GM12878 (cell line): Measurements from ENCODE around the gene SPACA5.
"Not testable (repeated sequence)": the region's sequence is repeated elsewhere in the genome, so short reads cannot be mapped to it uniquely, and the experiment has no call there.

Experiments used
- ATF3 ChIP-seq: IDR thresholded peaks from 2 replicates; pipeline ENCODE4 v1.6.1; 2011; ENCODE audit warnings: low read depth, mild to moderate bottlenecking, low read length, moderate library complexity, borderline replicate concordance; ENCODE audit errors: extremely low read depth
- CHD2 ChIP-seq: IDR thresholded peaks from 2 replicates; pipeline ENCODE4 v1.6.1; 2011; ENCODE audit warnings: low read depth, low read length, improper control_type of control experiment, borderline replicate concordance
- CHD4 ChIP-seq: fragments of 200-600 bp; sonication (generic); IDR thresholded peaks from 2 replicates; pipeline ENCODE4 v1.6.1; 2016; ENCODE audit warnings: mild to moderate bottlenecking
- FOS ChIP-seq: IDR thresholded peaks from 3 replicates; pipeline ENCODE4 v1.6.1; 2011; ENCODE audit warnings: borderline replicate concordance; ENCODE audit not compliant: insufficient read length; ENCODE audit errors: extremely low read depth
- PAX5 ChIP-seq: IDR thresholded peaks from 2 replicates; pipeline ENCODE4 v1.6.1; 2011; ENCODE audit warnings: low read depth, low read length, borderline replicate concordance
- POLR2A ChIP-seq: IDR thresholded peaks from 2 replicates; pipeline ENCODE4 v1.6.1; 2011; ENCODE audit warnings: low read depth, mild to moderate bottlenecking, low read length
- POLR2AphosphoS2 ChIP-seq: IDR thresholded peaks from 2 replicates; pipeline ENCODE4 v1.6.1; 2011; ENCODE audit warnings: low read depth, mild to moderate bottlenecking, low read length, improper control_type of control experiment, moderate library complexity
- REST ChIP-seq: IDR thresholded peaks from 2 replicates; pipeline ENCODE4 v1.6.1; 2012; ENCODE audit warnings: mild to moderate bottlenecking, low read depth, low read length
- SIN3A ChIP-seq: IDR thresholded peaks from 2 replicates; pipeline ENCODE4 v1.6.1; 2012; ENCODE audit warnings: low read depth, low read length, improper control_type of control experiment
- YY1 ChIP-seq: IDR thresholded peaks from 2 replicates; pipeline ENCODE4 v1.6.1; 2011; ENCODE audit warnings: low read depth, mild to moderate bottlenecking, low read length
- ZNF592 ChIP-seq: fragments of 450-650 bp; IDR thresholded peaks from 2 replicates; pipeline ENCODE4 v1.6.1; 2017; ENCODE audit warnings: mild to moderate bottlenecking, moderate library complexity
- TF ChIP-seq, protein P1 (sequence below), 3 experiments: IDR thresholded peaks in 2 of 3; conservative IDR thresholded peaks in 1 of 3; 2 replicates each; pipeline ENCODE4 v1.5.1; 2011; ENCODE audit warnings: low read depth in 3 of 3, low read length in 3 of 3, mild to moderate bottlenecking in 3 of 3, control low read depth in 2 of 3, moderate library complexity in 2 of 3, inconsistent platforms in 1 of 3, mixed read lengths in 1 of 3; ENCODE audit not compliant: control insufficient read depth in 2 of 3, insufficient read depth in 1 of 3; ENCODE audit errors: extremely low read depth in 1 of 3
- TF ChIP-seq, protein P2 (sequence below): IDR thresholded peaks from 2 replicates; pipeline ENCODE4 v1.6.1; 2011; ENCODE audit warnings: mild to moderate bottlenecking, low read depth, low read length, moderate library complexity; ENCODE audit not compliant: insufficient replicate concordance
- TF ChIP-seq, protein P3 (sequence below): IDR thresholded peaks from 2 replicates; pipeline ENCODE4 v1.6.1; 2012; ENCODE audit warnings: low read depth, low read length, improper control_type of control experiment

- TF ChIP-seq CHD2, POLR2A, REST, FOS, POLR2AphosphoS2, ZNF592, SIN3A, ATF3, YY1, PAX5, CHD4: not testable (repeated sequence)
- TF ChIP-seq, protein P1, sequence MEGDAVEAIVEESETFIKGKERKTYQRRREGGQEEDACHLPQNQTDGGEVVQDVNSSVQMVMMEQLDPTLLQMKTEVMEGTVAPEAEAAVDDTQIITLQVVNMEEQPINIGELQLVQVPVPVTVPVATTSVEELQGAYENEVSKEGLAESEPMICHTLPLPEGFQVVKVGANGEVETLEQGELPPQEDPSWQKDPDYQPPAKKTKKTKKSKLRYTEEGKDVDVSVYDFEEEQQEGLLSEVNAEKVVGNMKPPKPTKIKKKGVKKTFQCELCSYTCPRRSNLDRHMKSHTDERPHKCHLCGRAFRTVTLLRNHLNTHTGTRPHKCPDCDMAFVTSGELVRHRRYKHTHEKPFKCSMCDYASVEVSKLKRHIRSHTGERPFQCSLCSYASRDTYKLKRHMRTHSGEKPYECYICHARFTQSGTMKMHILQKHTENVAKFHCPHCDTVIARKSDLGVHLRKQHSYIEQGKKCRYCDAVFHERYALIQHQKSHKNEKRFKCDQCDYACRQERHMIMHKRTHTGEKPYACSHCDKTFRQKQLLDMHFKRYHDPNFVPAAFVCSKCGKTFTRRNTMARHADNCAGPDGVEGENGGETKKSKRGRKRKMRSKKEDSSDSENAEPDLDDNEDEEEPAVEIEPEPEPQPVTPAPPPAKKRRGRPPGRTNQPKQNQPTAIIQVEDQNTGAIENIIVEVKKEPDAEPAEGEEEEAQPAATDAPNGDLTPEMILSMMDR (IDR thresholded peaks at IDR 0.05 in 2 of 3, conservative IDR thresholded peaks at IDR 0.05 in 1 of 3; ENCODE audit: control insufficient read depth in 2 of 3, extremely low read depth in 1 of 3, insufficient read depth in 1 of 3, low read depth in 3 of 3, low read length in 3 of 3), result not testable (repeated sequence)
- TF ChIP-seq, protein P2, sequence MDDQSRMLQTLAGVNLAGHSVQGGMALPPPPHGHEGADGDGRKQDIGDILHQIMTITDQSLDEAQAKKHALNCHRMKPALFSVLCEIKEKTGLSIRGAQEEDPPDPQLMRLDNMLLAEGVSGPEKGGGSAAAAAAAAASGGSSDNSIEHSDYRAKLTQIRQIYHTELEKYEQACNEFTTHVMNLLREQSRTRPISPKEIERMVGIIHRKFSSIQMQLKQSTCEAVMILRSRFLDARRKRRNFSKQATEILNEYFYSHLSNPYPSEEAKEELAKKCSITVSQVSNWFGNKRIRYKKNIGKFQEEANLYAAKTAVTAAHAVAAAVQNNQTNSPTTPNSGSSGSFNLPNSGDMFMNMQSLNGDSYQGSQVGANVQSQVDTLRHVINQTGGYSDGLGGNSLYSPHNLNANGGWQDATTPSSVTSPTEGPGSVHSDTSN, result not testable (repeated sequence)
- TF ChIP-seq, protein P3, sequence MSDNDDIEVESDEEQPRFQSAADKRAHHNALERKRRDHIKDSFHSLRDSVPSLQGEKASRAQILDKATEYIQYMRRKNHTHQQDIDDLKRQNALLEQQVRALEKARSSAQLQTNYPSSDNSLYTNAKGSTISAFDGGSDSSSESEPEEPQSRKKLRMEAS, result not testable (repeated sequence)
These were observed 23.9 kb downstream of the SPACA5 start for GRCh38 chrX:48030641-48031173.
